Endothelial cell (in vitro differentiated cells): Measurements from ENCODE around the gene TTC9B. TPM values are rescaled to one million over a fixed set of nuclear protein-coding genes. Genes with fewer than 3 reads are reported as not detected.

Experiments used
- DNase-seq: peaks from one replicate; pipeline ENCODE4 v3.0.0; 2021; ENCODE audit warnings: low spot score
- H3K27ac Mint-ChIP-seq: one replicate; pipeline ENCODE4 v1.8.0; 2021; ENCODE audit warnings: mixed read lengths, inconsistent platforms; ENCODE audit not compliant: unreplicated experiment
- H3K27me3 Mint-ChIP-seq: one replicate; pipeline ENCODE4 v1.8.0; 2021; ENCODE audit warnings: mild to moderate bottlenecking, moderate library complexity, mixed read lengths, inconsistent platforms; ENCODE audit not compliant: unreplicated experiment
- H3K36me3 Mint-ChIP-seq: one replicate; pipeline ENCODE4 v1.8.0; 2021; ENCODE audit warnings: mild to moderate bottlenecking, low read depth, mixed read lengths, inconsistent platforms; ENCODE audit not compliant: unreplicated experiment
- H3K4me1 Mint-ChIP-seq: one replicate; pipeline ENCODE4 v1.8.0; 2021; ENCODE audit warnings: mild to moderate bottlenecking, mixed read lengths, inconsistent platforms; ENCODE audit not compliant: unreplicated experiment
- H3K4me3 Mint-ChIP-seq: one replicate; pipeline ENCODE4 v1.8.0; 2021; ENCODE audit warnings: mild to moderate bottlenecking, mixed read lengths, inconsistent platforms; ENCODE audit not compliant: unreplicated experiment
- H3K9me3 Mint-ChIP-seq: one replicate; pipeline ENCODE4 v1.8.0; 2021; ENCODE audit warnings: mixed read lengths, inconsistent platforms; ENCODE audit not compliant: unreplicated experiment
- CTCF ChIP-seq: fragments of 200-600 bp; sonication (generic); IDR thresholded peaks from one replicate; pipeline ENCODE4 v1.5.0; 2021; ENCODE audit warnings: antibody characterized with exemption; ENCODE audit not compliant: unreplicated experiment
- total RNA-seq: library from RNA; stranded (reverse); fragmentation: NEBNext Ultra II Directional; extraction: Animal tissue kit (Norgen Biotek cat#: 25700); gene quantifications from one replicate; pipeline ENCODE4 v1.2.1, GENCODE V29; 2021; ENCODE audit not compliant: unreplicated experiment

TTC9B gene
- total RNA-seq, 1 donor from 2014 or later: 1.1 TPM

- peaks cover 17% of the 10 kb centered on the region for H3K36me3 Mint-ChIP-seq
- TF ChIP-seq CTCF: no peak
- peaks cover 12% of the 10 kb centered on the region for H3K27me3 Mint-ChIP-seq
- DNase-seq: no peak
- no peak overlapping the region for H3K4me3 Mint-ChIP-seq
- no peaks in the 10 kb centered on the region for H3K9me3 Mint-ChIP-seq
- H3K4me1 Mint-ChIP-seq: no peaks in the 10 kb centered on the region
- H3K27ac Mint-ChIP-seq: no peak overlapping the region
Observed at GRCh38 chr19:40261631-40262030, 43.4 kb upstream of the TTC9B start.

GRCh38 chr19:40257096-40257517 lies 38.9 kb upstream of the TTC9B start:
- DNase-seq: no peak
- H3K27ac Mint-ChIP-seq: no peak overlapping the region
- no peak for TF ChIP-seq CTCF
- H3K27me3 Mint-ChIP-seq: peaks cover 7% of the 10 kb centered on the region
- peak overlapping the region; percentile 73 for H3K4me3 Mint-ChIP-seq
- H3K36me3 Mint-ChIP-seq: peaks cover 30% of the 10 kb centered on the region
- no peaks in the 10 kb centered on the region for H3K9me3 Mint-ChIP-seq
- no peaks in the 10 kb centered on the region for H3K4me1 Mint-ChIP-seq

GRCh38 chr19:40256512-40256911 lies 38.3 kb upstream of the TTC9B start:
- Mint-ChIP-seq H3K4me3 (no peak overlapping the region), H3K27ac (no peak overlapping the region), H3K9me3 (no peaks in the 10 kb centered on the region), H3K4me1 (no peaks in the 10 kb centered on the region), H3K36me3 (peaks cover 33% of the 10 kb centered on the region), H3K27me3 (peaks cover 6% of the 10 kb centered on the region)
- no peak for TF ChIP-seq CTCF
- DNase-seq: no peak

- Mint-ChIP-seq H3K9me3 (no peaks in the 10 kb centered on the region), H3K4me1 (no peaks in the 10 kb centered on the region), H3K27ac (no peak overlapping the region), H3K4me3 (peak overlapping the region; percentile 34), H3K36me3 (peaks cover 36% of the 10 kb centered on the region), H3K27me3 (peaks cover 6% of the 10 kb centered on the region)
- TF ChIP-seq CTCF: no peak
- no peak for DNase-seq
Observed at GRCh38 chr19:40255619-40256166, 37.5 kb upstream of the TTC9B start.

- H3K9me3 Mint-ChIP-seq: no peaks in the 10 kb centered on the region
- DNase-seq: no peak
- peaks cover 37% of the 10 kb centered on the region for H3K36me3 Mint-ChIP-seq
- no peak for TF ChIP-seq CTCF
- H3K27me3 Mint-ChIP-seq: peaks cover 6% of the 10 kb centered on the region
- no peak overlapping the region for H3K27ac Mint-ChIP-seq
- H3K4me1 Mint-ChIP-seq: no peaks in the 10 kb centered on the region
- H3K4me3 Mint-ChIP-seq: no peak overlapping the region
Observed at GRCh38 chr19:40254714-40255418, 36.7 kb upstream of the TTC9B start.
